ENCODE data around the gene SMYD2.

SMYD2 gene

GRCh38 chr1:214383381-214384372, 102.7 kb downstream of the SMYD2 start:
- peaks cover 16 to 61% (median 48%) of the 10 kb centered on the region in 3 donors for H3K36me3 ChIP-seq
- intact Hi-C loops (cut with DNase I; ENCODE audit: low total_unique reads) = no loop called here
- peaks cover 0 to 6% (median 3%) of the 10 kb centered on the region in 4 donors for H3K4me1 ChIP-seq
- no peak overlapping the region for H3K27ac ChIP-seq
- H3K9me3 ChIP-seq = no peaks in the 10 kb centered on the region
- TF ChIP-seq, protein P1, sequence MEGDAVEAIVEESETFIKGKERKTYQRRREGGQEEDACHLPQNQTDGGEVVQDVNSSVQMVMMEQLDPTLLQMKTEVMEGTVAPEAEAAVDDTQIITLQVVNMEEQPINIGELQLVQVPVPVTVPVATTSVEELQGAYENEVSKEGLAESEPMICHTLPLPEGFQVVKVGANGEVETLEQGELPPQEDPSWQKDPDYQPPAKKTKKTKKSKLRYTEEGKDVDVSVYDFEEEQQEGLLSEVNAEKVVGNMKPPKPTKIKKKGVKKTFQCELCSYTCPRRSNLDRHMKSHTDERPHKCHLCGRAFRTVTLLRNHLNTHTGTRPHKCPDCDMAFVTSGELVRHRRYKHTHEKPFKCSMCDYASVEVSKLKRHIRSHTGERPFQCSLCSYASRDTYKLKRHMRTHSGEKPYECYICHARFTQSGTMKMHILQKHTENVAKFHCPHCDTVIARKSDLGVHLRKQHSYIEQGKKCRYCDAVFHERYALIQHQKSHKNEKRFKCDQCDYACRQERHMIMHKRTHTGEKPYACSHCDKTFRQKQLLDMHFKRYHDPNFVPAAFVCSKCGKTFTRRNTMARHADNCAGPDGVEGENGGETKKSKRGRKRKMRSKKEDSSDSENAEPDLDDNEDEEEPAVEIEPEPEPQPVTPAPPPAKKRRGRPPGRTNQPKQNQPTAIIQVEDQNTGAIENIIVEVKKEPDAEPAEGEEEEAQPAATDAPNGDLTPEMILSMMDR (IDR thresholded peaks at IDR 0.05) = no peak
- DNase-seq = no peak
- no peaks in the 10 kb centered on the region for H3K27me3 ChIP-seq
- no peak overlapping the region for H3K4me3 ChIP-seq

DNA sequence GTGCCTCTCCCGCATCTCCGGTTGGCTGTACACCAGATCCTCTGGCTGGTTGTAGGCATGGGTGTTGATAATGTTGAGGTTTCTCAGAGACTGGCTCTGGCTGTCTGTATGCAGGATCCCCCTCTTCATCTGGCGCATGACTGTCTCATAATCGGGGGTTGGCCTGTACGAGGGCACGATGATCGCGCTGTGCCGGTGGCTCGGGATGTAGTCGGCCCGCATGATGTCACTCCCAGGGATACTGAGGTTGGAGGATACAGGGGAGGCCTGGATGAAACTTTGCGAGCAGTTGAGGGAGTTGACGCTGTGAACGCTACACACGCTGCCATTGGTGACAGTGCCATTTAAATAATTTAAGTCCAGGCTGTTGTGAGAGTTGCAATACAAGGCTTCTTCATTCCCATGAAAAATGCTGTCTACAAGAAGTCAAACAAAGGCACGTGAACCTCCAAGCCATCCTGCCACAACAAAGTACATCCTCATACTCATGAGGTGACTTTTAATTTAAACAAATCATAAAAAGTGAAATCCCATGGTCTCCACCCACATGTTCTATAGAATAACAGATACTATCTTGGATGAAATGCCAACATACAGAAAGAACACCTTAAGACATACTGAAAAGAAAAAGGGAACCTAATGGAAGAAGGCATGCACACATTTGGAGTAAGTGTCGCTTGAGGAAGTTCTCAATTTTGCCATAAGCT, 103.6 kb downstream of the SMYD2 start:
- TF ChIP-seq, protein P1 (IDR thresholded peaks at IDR 0.05) = no peak
- H3K27me3 ChIP-seq = no peaks in the 10 kb centered on the region
- no peaks in the 10 kb centered on the region for H3K9me3 ChIP-seq
- H3K36me3 ChIP-seq = peaks cover 16 to 59% (median 48%) of the 10 kb centered on the region in 3 donors
- intact Hi-C loops (cut with DNase I; ENCODE audit: low total_unique reads) = loop anchor here (5.0 kb wide), 1 partner anchor 203 kb away; no protein-coding TSS in a partner anchor
- H3K4me1 ChIP-seq = peaks cover 0 to 13% (median 2%) of the 10 kb centered on the region in 4 donors
- no peak overlapping the region for H3K27ac ChIP-seq
- no peak for DNase-seq
- no peak overlapping the region for H3K4me3 ChIP-seq

DNA sequence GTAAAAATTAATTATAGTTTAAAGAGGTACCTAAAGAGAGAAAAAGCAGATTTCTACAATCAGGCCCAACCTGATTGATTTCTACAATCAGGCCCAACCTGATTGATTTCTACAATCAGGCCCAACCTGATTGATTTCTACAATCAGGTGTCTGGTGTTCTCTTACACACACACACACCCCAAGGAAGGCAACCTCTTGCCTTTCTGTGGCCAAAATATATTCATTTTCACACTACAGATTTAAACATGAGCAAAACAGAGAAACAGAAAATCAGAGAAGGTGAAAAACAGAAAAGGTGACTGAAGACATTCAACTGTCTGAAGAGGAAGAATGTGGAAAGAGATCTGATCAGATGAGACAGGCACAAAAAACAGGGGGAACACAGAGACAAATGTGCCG, 104.5 kb downstream of the SMYD2 start:
- DNase-seq = no peak
- intact Hi-C loops (cut with DNase I; ENCODE audit: low total_unique reads) = loop anchor here (5.0 kb wide), 1 partner anchor 202 kb away; no protein-coding TSS in a partner anchor
- Histone ChIP-seq H3K36me3 (peaks cover 16 to 59% (median 47%) of the 10 kb centered on the region in 3 donors), H3K9me3 (no peaks in the 10 kb centered on the region), H3K27ac (no peak overlapping the region), H3K4me3 (no peak overlapping the region), H3K4me1 (peaks cover 0 to 16% (median 2%) of the 10 kb centered on the region in 4 donors), H3K27me3 (no peaks in the 10 kb centered on the region)
- TF ChIP-seq, protein P1 (IDR thresholded peaks at IDR 0.05) = no peak

- DNase-seq = no peak
- TF ChIP-seq, protein P1 (IDR thresholded peaks at IDR 0.05) = no peak
- H3K4me3 ChIP-seq = no peak overlapping the region
- peaks cover 0 to 16% (median 2%) of the 10 kb centered on the region in 4 donors for H3K4me1 ChIP-seq
- intact Hi-C loops (cut with DNase I; ENCODE audit: low total_unique reads) = loop anchor here (5.0 kb wide), 1 partner anchor 201 kb away; no protein-coding TSS in a partner anchor
- no peaks in the 10 kb centered on the region for H3K9me3 ChIP-seq
- no peaks in the 10 kb centered on the region for H3K27me3 ChIP-seq
- H3K36me3 ChIP-seq = peaks cover 16 to 59% (median 38%) of the 10 kb centered on the region in 3 donors
- H3K27ac ChIP-seq = peak overlapping the region; percentile 14 to 55
Measured at GRCh38 chr1:214386333-214386732, 105.4 kb downstream of the SMYD2 start.
